CD4-positive, alpha-beta T cell treated with Interleukin-4 for 4 hours (primary cell): ENCODE measurements around the gene NFYA.

Source experiments
- DNase-seq: peaks from one replicate; pipeline ENCODE4 v3.0.0-alpha.2; 2020

NFYA gene

GRCh38 chr6:41072836-41073202 lies at the start of gene NFYA:
Gene NFYA (plus strand): TSS chr6:41072974. CDS start chr6:41079090, 6,116 bp downstream.
- DNase-seq = no peak

GRCh38 chr6:41023114-41023513 lies 49.7 kb upstream of the NFYA start:
- DNase-seq = no peak

- no peak for DNase-seq
Observed at GRCh38 chr6:41025966-41026530, 46.7 kb upstream of the NFYA start.

- no peak for DNase-seq
Observed at GRCh38 chr6:41027241-41027640, 45.5 kb upstream of the NFYA start.

GRCh38 chr6:41027799-41028560 lies 44.8 kb upstream of the NFYA start:
- peak; percentile 60 for DNase-seq

- no peak for DNase-seq
Observed at GRCh38 chr6:41028561-41029412, 44.0 kb upstream of the NFYA start.

GRCh38 chr6:41032830-41033229 lies 39.9 kb upstream of the NFYA start:
- no peak for DNase-seq

GRCh38 chr6:41033776-41034175 lies 39.0 kb upstream of the NFYA start:
- DNase-seq = no peak

- no peak for DNase-seq
Observed at GRCh38 chr6:41036186-41036585, 36.6 kb upstream of the NFYA start.

GRCh38 chr6:41036601-41037000 lies 36.2 kb upstream of the NFYA start:
- no peak for DNase-seq

GRCh38 chr6:41037107-41037900 lies 35.5 kb upstream of the NFYA start:
- DNase-seq = no peak

- no peak for DNase-seq
Observed at GRCh38 chr6:41038205-41038604, 34.6 kb upstream of the NFYA start.

GRCh38 chr6:41039060-41039998 lies 33.4 kb upstream of the NFYA start, which contains the start of gene UNC5CL:
Gene UNC5CL (minus strand): TSS chr6:41039221. CDS start chr6:41035074, 4,147 bp downstream.
- DNase-seq = peak; percentile 43

- DNase-seq = no peak
Observed at GRCh38 chr6:41040101-41040939, 32.5 kb upstream of the NFYA start.

- no peak for DNase-seq
Observed at GRCh38 chr6:41040940-41041536, 31.7 kb upstream of the NFYA start.

GRCh38 chr6:41042226-41043055 lies 30.3 kb upstream of the NFYA start, which contains the start of gene TSPO2:
Gene TSPO2 (plus strand): TSS chr6:41042467. CDS start chr6:41042986, 519 bp downstream.
- DNase-seq = no peak

GRCh38 chr6:41043151-41043550 lies 29.6 kb upstream of the NFYA start:
- DNase-seq = no peak

GRCh38 chr6:41045664-41046063 lies 27.1 kb upstream of the NFYA start:
- DNase-seq = no peak

GRCh38 chr6:41046084-41046483 lies 26.7 kb upstream of the NFYA start:
- DNase-seq = no peak
